T-helper 2 cell treated with Interferon-gamma antibody and Interleukin-4, amounts not matched to agents 5 μg/mL and 100 μg/mL, for 36 hours (primary cell): ENCODE data around the gene HCRTR2.

Experiments used
- DNase-seq: peaks from one replicate; pipeline ENCODE4 v3.0.0; 2021; ENCODE audit warnings: low spot score
- H3K27ac Mint-ChIP-seq: one replicate; pipeline ENCODE4 v1.8.0; 2021; ENCODE audit warnings: mild to moderate bottlenecking, mixed read lengths
- H3K27me3 Mint-ChIP-seq: one replicate; pipeline ENCODE4 v1.8.0; 2021; ENCODE audit warnings: low read depth, mixed read lengths
- H3K36me3 Mint-ChIP-seq: one replicate; pipeline ENCODE4 v1.8.0; 2021; ENCODE audit warnings: low read depth, mixed read lengths
- H3K4me1 Mint-ChIP-seq: one replicate; pipeline ENCODE4 v1.8.0; 2021; ENCODE audit warnings: low read depth, mixed read lengths
- H3K4me3 Mint-ChIP-seq: one replicate; pipeline ENCODE4 v1.8.0; 2022; ENCODE audit warnings: mild to moderate bottlenecking, moderate library complexity, mixed read lengths
- H3K9me3 Mint-ChIP-seq: one replicate; pipeline ENCODE4 v1.8.0; 2021; ENCODE audit warnings: mixed read lengths

HCRTR2 gene

DNA sequence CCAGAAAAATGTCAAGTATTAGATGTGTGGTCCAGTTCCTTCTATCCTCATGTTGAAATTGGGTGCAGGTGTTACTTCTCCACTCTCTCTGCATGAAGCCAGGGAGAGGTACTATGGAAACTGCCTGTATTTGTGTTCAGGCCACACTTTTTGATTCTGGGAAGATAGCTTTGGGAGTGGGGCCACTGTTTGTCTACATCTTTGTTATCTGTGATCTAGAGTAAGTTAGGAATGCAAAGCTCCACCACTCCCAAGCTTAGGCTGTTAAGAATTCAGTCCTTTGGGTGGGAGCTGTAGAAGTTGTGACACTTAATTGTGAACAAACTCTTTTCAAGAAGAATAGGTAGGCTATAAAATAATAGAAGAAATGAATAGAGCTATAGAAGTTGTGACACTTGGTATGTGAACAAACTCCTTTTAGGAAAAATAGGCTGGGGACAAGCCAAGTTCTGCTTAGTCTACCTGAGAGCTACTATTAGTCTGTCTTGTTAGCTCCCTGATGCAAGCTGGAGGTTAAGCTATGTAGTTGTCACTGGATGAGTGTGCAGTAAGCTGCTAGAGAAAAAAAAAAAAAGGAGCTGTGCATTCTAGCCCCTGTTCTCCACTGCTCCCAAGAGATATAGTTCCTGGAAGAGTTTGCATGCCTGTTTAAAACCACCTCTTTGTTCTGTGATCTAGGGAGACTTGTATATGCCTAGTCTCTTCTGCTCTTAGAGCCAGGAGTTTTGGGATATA lies 145.8 kb downstream of the HCRTR2 start:
- Mint-ChIP-seq H3K4me1 (no peaks in the 10 kb centered on the region), H3K36me3 (no peaks in the 10 kb centered on the region), H3K27ac (no peak overlapping the region), H3K9me3 (peaks cover 25% of the 10 kb centered on the region), H3K4me3 (no peak overlapping the region), H3K27me3 (no peaks in the 10 kb centered on the region)
- no peak for DNase-seq

DNA sequence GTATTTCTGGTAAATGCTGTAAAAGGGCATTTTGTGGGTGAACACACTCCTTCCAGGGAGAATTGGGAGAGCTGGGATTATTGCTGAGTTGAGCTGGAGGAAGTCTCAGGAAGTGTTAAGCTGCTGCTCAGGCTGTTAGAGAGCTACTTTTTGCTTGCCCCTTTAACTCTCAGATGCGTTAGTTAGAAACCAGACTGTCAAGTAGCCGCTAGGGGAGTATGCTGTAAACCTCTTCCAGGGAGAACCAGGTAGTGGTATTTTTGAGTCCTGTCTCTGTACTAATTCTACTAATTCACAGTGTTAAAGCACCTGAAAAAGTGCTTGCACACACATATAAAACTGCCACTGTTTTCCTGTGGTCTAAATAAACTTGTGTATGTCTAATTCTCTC lies 146.4 kb downstream of the HCRTR2 start:
- Mint-ChIP-seq H3K4me1 (no peaks in the 10 kb centered on the region), H3K4me3 (no peak overlapping the region), H3K36me3 (no peaks in the 10 kb centered on the region), H3K27me3 (no peaks in the 10 kb centered on the region), H3K9me3 (peaks cover 27% of the 10 kb centered on the region), H3K27ac (no peak overlapping the region)
- no peak for DNase-seq

DNA sequence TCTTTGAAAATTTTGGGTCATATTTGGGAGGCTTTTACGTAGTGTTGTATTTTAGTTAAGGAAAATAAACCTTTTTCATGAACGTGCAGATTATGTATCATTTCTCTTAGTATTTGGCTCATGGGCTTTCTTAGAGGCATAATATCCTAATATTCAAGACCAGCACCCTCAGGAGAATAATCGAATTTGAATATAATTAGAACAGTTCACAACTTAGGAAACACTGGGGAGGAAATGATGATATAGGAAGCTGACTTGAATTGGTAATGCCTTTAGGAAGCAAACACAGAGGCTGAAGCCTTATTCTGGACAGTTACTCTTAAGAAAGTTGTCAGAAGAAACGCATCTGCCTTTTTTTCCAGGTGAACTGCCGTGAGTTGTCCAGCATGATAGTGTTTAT lies 152.9 kb downstream of the HCRTR2 start, which contains the start of gene GFRAL:
Gene GFRAL (plus strand): TSS at position 301 of the 400 bp plus-strand sequence. CDS start 86 bp downstream, at position 387.
- DNase-seq = no peak
- H3K36me3 Mint-ChIP-seq = no peaks in the 10 kb centered on the region
- H3K4me1 Mint-ChIP-seq = no peaks in the 10 kb centered on the region
- no peaks in the 10 kb centered on the region for H3K27me3 Mint-ChIP-seq
- no peak within 1 kb of the TSS for H3K27ac Mint-ChIP-seq
- H3K4me3 Mint-ChIP-seq = no peak within 1 kb of the TSS
- peaks cover 16% of the 10 kb centered on the region for H3K9me3 Mint-ChIP-seq
